Activated CD8-positive, alpha-beta memory T cell treated with anti-CD3 and anti-CD28 coated beads, Interleukin-2, amount 10 ng/mL, durations not matched to agents 7 days and 5 days (primary cell): Measurements from ENCODE around the gene ACE2. TPM values are rescaled to one million over a fixed set of nuclear protein-coding genes. Genes with fewer than 3 reads are reported as not detected.

Experiments used
- ATAC-seq: fragments of 150-1000 bp; cut with Tn5 transposase; one replicate; pipeline ENCODE4 v1.10.0; 2021; ENCODE audit warnings: moderate library complexity
- CTCF ChIA-PET: fragments of 350-600 bp; sonication (Branson Sonifier 250); formaldehyde crosslinking; loops from one replicate; lab custom pipeline; 2021; ENCODE audit warnings: antibody characterized with exemption; lab: Charles Lee
- DNase-seq: peaks from one replicate; pipeline ENCODE4 v3.0.0-alpha.2; 2020
- H3K27ac Mint-ChIP-seq: one replicate; pipeline ENCODE4 v1.8.0; 2021; ENCODE audit warnings: mild to moderate bottlenecking, mixed read lengths
- H3K27me3 Mint-ChIP-seq: one replicate; pipeline ENCODE4 v1.8.0; 2021; ENCODE audit warnings: mixed read lengths
- H3K36me3 Mint-ChIP-seq: one replicate; pipeline ENCODE4 v1.8.0; 2021; ENCODE audit warnings: mild to moderate bottlenecking, mixed read lengths
- H3K4me1 Mint-ChIP-seq: one replicate; pipeline ENCODE4 v1.8.0; 2021; ENCODE audit warnings: mixed read lengths
- H3K4me3 Mint-ChIP-seq: one replicate; pipeline ENCODE4 v1.8.0; 2021; ENCODE audit warnings: mild to moderate bottlenecking, moderate library complexity, mixed read lengths
- H3K9me3 Mint-ChIP-seq: one replicate; pipeline ENCODE4 v1.8.0; 2022; ENCODE audit warnings: low read depth, mixed read lengths
- total RNA-seq, 2 experiments: library from RNA; stranded (reverse); gene quantifications; one replicate each; pipeline ENCODE4 v1.2.3, GENCODE V29; 2021

The ACE2 gene
- total RNA-seq, 2 experiments from 2014 or later: not detected

- Mint-ChIP-seq H3K27me3 (peaks cover 8% of the 10 kb centered on the region), H3K4me3 (no peak overlapping the region), H3K27ac (no peak overlapping the region), H3K9me3 (no peaks in the 10 kb centered on the region), H3K36me3 (no peaks in the 10 kb centered on the region), H3K4me1 (no peaks in the 10 kb centered on the region)
- CTCF ChIA-PET: no interaction called here
- no peak for DNase-seq
- no peak for ATAC-seq
These were observed 4.5 kb upstream of the ACE2 start for GRCh38 chrX:15605226-15605625.

GRCh38 chrX:15602761-15603160, 2.0 kb upstream of the ACE2 start:
- ATAC-seq (no peak), DNase-seq (no peak)
- no peaks in the 10 kb centered on the region for H3K4me1 Mint-ChIP-seq
- no peaks in the 10 kb centered on the region for H3K9me3 Mint-ChIP-seq
- no peak overlapping the region for H3K27ac Mint-ChIP-seq
- H3K4me3 Mint-ChIP-seq: no peak overlapping the region
- peaks cover 3% of the 10 kb centered on the region for H3K27me3 Mint-ChIP-seq
- CTCF ChIA-PET: no interaction called here
- H3K36me3 Mint-ChIP-seq: no peaks in the 10 kb centered on the region

- CTCF ChIA-PET: no interaction called here
- DNase-seq: no peak
- ATAC-seq: no peak
- Mint-ChIP-seq H3K4me3 (no peak overlapping the region), H3K9me3 (no peaks in the 10 kb centered on the region), H3K4me1 (no peaks in the 10 kb centered on the region), H3K27me3 (peaks cover 3% of the 10 kb centered on the region), H3K36me3 (no peaks in the 10 kb centered on the region), H3K27ac (no peak overlapping the region)
These were observed 1.2 kb upstream of the ACE2 start for GRCh38 chrX:15601932-15602331.

- Mint-ChIP-seq H3K4me1 (no peaks in the 10 kb centered on the region), H3K4me3 (no peak overlapping the region), H3K9me3 (no peaks in the 10 kb centered on the region), H3K27ac (no peak overlapping the region), H3K36me3 (no peaks in the 10 kb centered on the region), H3K27me3 (peaks cover 3% of the 10 kb centered on the region)
- DNase-seq (no peak), ATAC-seq (no peak)
- CTCF ChIA-PET: no interaction called here
These were observed 711 bp downstream of the ACE2 start for GRCh38 chrX:15600049-15600448.

GRCh38 chrX:15599461-15599860, 1.3 kb downstream of the ACE2 start:
- H3K4me3 Mint-ChIP-seq: no peak overlapping the region
- CTCF ChIA-PET: no interaction called here
- H3K9me3 Mint-ChIP-seq: no peaks in the 10 kb centered on the region
- H3K27ac Mint-ChIP-seq: no peak overlapping the region
- no peaks in the 10 kb centered on the region for H3K4me1 Mint-ChIP-seq
- H3K27me3 Mint-ChIP-seq: peaks cover 3% of the 10 kb centered on the region
- H3K36me3 Mint-ChIP-seq: no peaks in the 10 kb centered on the region
- ATAC-seq (no peak), DNase-seq (no peak)

GRCh38 chrX:15598026-15598425, 2.7 kb downstream of the ACE2 start:
- CTCF ChIA-PET: no interaction called here
- H3K4me1 Mint-ChIP-seq: no peaks in the 10 kb centered on the region
- no peaks in the 10 kb centered on the region for H3K9me3 Mint-ChIP-seq
- DNase-seq (no peak), ATAC-seq (no peak)
- H3K4me3 Mint-ChIP-seq: no peak overlapping the region
- no peaks in the 10 kb centered on the region for H3K36me3 Mint-ChIP-seq
- H3K27ac Mint-ChIP-seq: no peak overlapping the region
- peaks cover 4% of the 10 kb centered on the region for H3K27me3 Mint-ChIP-seq

GRCh38 chrX:15594371-15594770, 6.4 kb downstream of the ACE2 start:
- H3K27ac Mint-ChIP-seq: no peak overlapping the region

GRCh38 chrX:15579778-15580747, 20.7 kb downstream of the ACE2 start:
- CTCF ChIA-PET: no interaction called here
- H3K27me3 Mint-ChIP-seq: peaks cover 8% of the 10 kb centered on the region
- no peaks in the 10 kb centered on the region for H3K9me3 Mint-ChIP-seq
- ATAC-seq: no peak
- H3K4me1 Mint-ChIP-seq: no peaks in the 10 kb centered on the region
- DNase-seq: no peak
- no peak overlapping the region for H3K27ac Mint-ChIP-seq
- H3K36me3 Mint-ChIP-seq: no peaks in the 10 kb centered on the region
- no peak overlapping the region for H3K4me3 Mint-ChIP-seq

More at GRCh38 chrX:15594371-15594770, 6.4 kb downstream of the ACE2 start:
- CTCF ChIA-PET: no interaction called here
- no peaks in the 10 kb centered on the region for H3K4me1 Mint-ChIP-seq
- no peaks in the 10 kb centered on the region for H3K36me3 Mint-ChIP-seq
- no peaks in the 10 kb centered on the region for H3K9me3 Mint-ChIP-seq
- DNase-seq: no peak
- H3K4me3 Mint-ChIP-seq: no peak overlapping the region
- no peak for ATAC-seq
- H3K27me3 Mint-ChIP-seq: peaks cover 17% of the 10 kb centered on the region

GRCh38 chrX:15576019-15576418, 24.7 kb downstream of the ACE2 start:
- CTCF ChIA-PET: no interaction called here
- DNase-seq (no peak), ATAC-seq (no peak)
- no peaks in the 10 kb centered on the region for H3K9me3 Mint-ChIP-seq
- H3K27ac Mint-ChIP-seq: no peak overlapping the region
- no peaks in the 10 kb centered on the region for H3K36me3 Mint-ChIP-seq
- H3K27me3 Mint-ChIP-seq: peaks cover 5% of the 10 kb centered on the region
- H3K4me3 Mint-ChIP-seq: no peak overlapping the region
- H3K4me1 Mint-ChIP-seq: no peaks in the 10 kb centered on the region

GRCh38 chrX:15574017-15574416, 26.7 kb downstream of the ACE2 start:
- peaks cover 5% of the 10 kb centered on the region for H3K27me3 Mint-ChIP-seq
- no peaks in the 10 kb centered on the region for H3K9me3 Mint-ChIP-seq
- no peaks in the 10 kb centered on the region for H3K36me3 Mint-ChIP-seq
- H3K27ac Mint-ChIP-seq: no peak overlapping the region
- CTCF ChIA-PET: no interaction called here
- no peak for ATAC-seq
- no peak for DNase-seq
- no peak overlapping the region for H3K4me3 Mint-ChIP-seq
- H3K4me1 Mint-ChIP-seq: no peaks in the 10 kb centered on the region

GRCh38 chrX:15570145-15570544, 30.6 kb downstream of the ACE2 start:
- Mint-ChIP-seq H3K4me3 (no peak overlapping the region), H3K4me1 (peaks cover 3% of the 10 kb centered on the region), H3K27me3 (peaks cover 4% of the 10 kb centered on the region), H3K27ac (no peak overlapping the region), H3K9me3 (no peaks in the 10 kb centered on the region), H3K36me3 (no peaks in the 10 kb centered on the region)
- ATAC-seq (no peak), DNase-seq (no peak)
- CTCF ChIA-PET: no interaction called here

GRCh38 chrX:15567886-15568616, 32.7 kb downstream of the ACE2 start:
- peaks cover 9% of the 10 kb centered on the region for H3K27me3 Mint-ChIP-seq
- ATAC-seq: no peak
- peaks cover 3% of the 10 kb centered on the region for H3K4me1 Mint-ChIP-seq
- DNase-seq: no peak
- H3K9me3 Mint-ChIP-seq: no peaks in the 10 kb centered on the region
- no peak overlapping the region for H3K27ac Mint-ChIP-seq
- H3K36me3 Mint-ChIP-seq: no peaks in the 10 kb centered on the region
- CTCF ChIA-PET: no interaction called here
- H3K4me3 Mint-ChIP-seq: no peak overlapping the region

- DNase-seq (no peak), ATAC-seq (no peak)
- no peak overlapping the region for H3K4me3 Mint-ChIP-seq
- H3K9me3 Mint-ChIP-seq: no peaks in the 10 kb centered on the region
- H3K27me3 Mint-ChIP-seq: peaks cover 9% of the 10 kb centered on the region
- H3K4me1 Mint-ChIP-seq: peaks cover 3% of the 10 kb centered on the region
- H3K27ac Mint-ChIP-seq: no peak overlapping the region
- H3K36me3 Mint-ChIP-seq: no peaks in the 10 kb centered on the region
- CTCF ChIA-PET: no interaction called here
These were observed 33.5 kb downstream of the ACE2 start for GRCh38 chrX:15567267-15567666.

- Mint-ChIP-seq H3K4me1 (peaks cover 3% of the 10 kb centered on the region), H3K27ac (no peak overlapping the region), H3K9me3 (no peaks in the 10 kb centered on the region), H3K27me3 (peaks cover 9% of the 10 kb centered on the region), H3K36me3 (no peaks in the 10 kb centered on the region), H3K4me3 (no peak overlapping the region)
- CTCF ChIA-PET: no interaction called here
- DNase-seq (no peak), ATAC-seq (no peak)
These were observed 34.5 kb downstream of the ACE2 start for GRCh38 chrX:15566244-15566643.
